IPS-NIHi11 (cell line): ENCODE data around the gene NBR1.
"Not testable (repeated sequence)": the region's sequence is repeated elsewhere in the genome, so short reads cannot be mapped to it uniquely, and the experiment has no call there.

Experiments used
- DNase-seq: peaks from one replicate; pipeline ENCODE4 v3.0.0; 2012; ENCODE audit warnings: mixed read lengths, low spot score

The NBR1 gene

GRCh38 chr17:43170766-43171585 lies at the start of gene NBR1:
Gene NBR1, plus strand, starts transcription at chr17:43171214. Its CDS starts 4,586 bp downstream, at chr17:43175800.
- peak; percentile 97 for DNase-seq

GRCh38 chr17:43125133-43125966 lies 45.7 kb upstream of the NBR1 start, which contains the start of gene BRCA1:
Gene BRCA1, minus strand, starts transcription at chr17:43125364. Its CDS starts 1,268 bp downstream, at chr17:43124096.
- DNase-seq, result peak; percentile 98

GRCh38 chr17:43125967-43126910 lies 44.8 kb upstream of the NBR1 start:
- no peak for DNase-seq

- no peak for DNase-seq
Measured at GRCh38 chr17:43126911-43127290, 44.1 kb upstream of the NBR1 start.

GRCh38 chr17:43127333-43127876 lies 43.6 kb upstream of the NBR1 start:
- DNase-seq, result not testable (repeated sequence)

- no peak for DNase-seq
Measured at GRCh38 chr17:43129671-43130010, 41.4 kb upstream of the NBR1 start.

- no peak for DNase-seq
Measured at GRCh38 chr17:43132117-43132516, 38.9 kb upstream of the NBR1 start.

GRCh38 chr17:43133439-43133838 lies 37.6 kb upstream of the NBR1 start:
- DNase-seq, result not testable (repeated sequence)

- DNase-seq, result no peak
Measured at GRCh38 chr17:43134774-43135453, 36.1 kb upstream of the NBR1 start.

- DNase-seq, result no peak
Measured at GRCh38 chr17:43135454-43135819, 35.6 kb upstream of the NBR1 start.

GRCh38 chr17:43136574-43136973 lies 34.4 kb upstream of the NBR1 start:
- DNase-seq, result not testable (repeated sequence)

- DNase-seq, result peak; percentile 19
Measured at GRCh38 chr17:43138531-43138930, 32.5 kb upstream of the NBR1 start.

GRCh38 chr17:43140396-43141332 lies 30.4 kb upstream of the NBR1 start:
- DNase-seq, result no peak

GRCh38 chr17:43142153-43142552 lies 28.9 kb upstream of the NBR1 start:
- no peak for DNase-seq

- DNase-seq, result no peak
Measured at GRCh38 chr17:43143201-43143600, 27.8 kb upstream of the NBR1 start.

GRCh38 chr17:43146649-43147048 lies 24.4 kb upstream of the NBR1 start:
- DNase-seq, result peak; percentile 51

GRCh38 chr17:43151880-43152456 lies 19.0 kb upstream of the NBR1 start:
- no peak for DNase-seq

GRCh38 chr17:43153197-43153835 lies 17.7 kb upstream of the NBR1 start:
- not testable (repeated sequence) for DNase-seq

GRCh38 chr17:43155666-43156065 lies 15.3 kb upstream of the NBR1 start:
- no peak for DNase-seq
